IMR-90 (cell line): ENCODE data around the gene AQP4. TPM values are rescaled to one million over a fixed set of nuclear protein-coding genes. Genes with fewer than 3 reads are reported as not detected.

Source experiments
- ATAC-seq: fragments of 200-7000 bp; cut with Tn5 transposase; 2 replicates; pipeline ENCODE4 v1.9.1; 2020; ENCODE audit warnings: low read depth, mild to moderate bottlenecking, moderate library complexity
- BruUV-seq: library from RNA; stranded (reverse); fragments of 400-500 nt; replicated peaks from 2 replicates; lab custom pipeline; 2021; lab: Mats Ljungman, UMichigan
- CTCF ChIA-PET: fragments of 300-600 bp; formaldehyde crosslinking; extraction: SDS; loops from one replicate; lab custom pipeline; 2021; ENCODE audit warnings: antibody characterized with exemption; lab: Yijun Ruan, JAX
- POLR2A ChIA-PET: fragments of 300-600 bp; sonication (Branson Sonifier 250); formaldehyde crosslinking; loops from one replicate; lab custom pipeline; 2022; ENCODE audit warnings: antibody characterized with exemption; ENCODE audit not compliant: unreplicated experiment; lab: Charles Lee
- DNase-seq: peaks from one replicate; pipeline ENCODE4 v3.0.0; 2013
- H2AFZ ChIP-seq: replicated peaks from 2 replicates; pipeline ENCODE3; 2013; ENCODE audit warnings: low read length, mild to moderate bottlenecking; ENCODE audit not compliant: poor library complexity
- H2AK5ac ChIP-seq: 2 replicates; pipeline ENCODE4 v1.6.1; 2013; ENCODE audit warnings: low read depth, low read length, inconsistent platforms
- H2AK9ac ChIP-seq: replicated peaks from 2 replicates; pipeline ENCODE3; 2013; ENCODE audit warnings: mild to moderate bottlenecking, low read depth, low read length, moderate library complexity; ENCODE audit not compliant: poor library complexity
- H2BK120ac ChIP-seq: 2 replicates; pipeline ENCODE4 v1.6.1; 2013; ENCODE audit warnings: low read depth, low read length, inconsistent platforms
- H2BK15ac ChIP-seq: 3 replicates; pipeline ENCODE4 v1.6.1; 2013; ENCODE audit warnings: low read depth, low read length, inconsistent platforms
- H2BK20ac ChIP-seq: 2 replicates; pipeline ENCODE4 v1.6.1; 2013; ENCODE audit warnings: low read depth, mild to moderate bottlenecking, inconsistent platforms, low read length, moderate library complexity
- H2BK5ac ChIP-seq: 2 replicates; pipeline ENCODE4 v1.6.1; 2013; ENCODE audit warnings: mild to moderate bottlenecking, low read depth, low read length, inconsistent platforms; ENCODE audit not compliant: poor library complexity, severe bottlenecking
- H3K14ac ChIP-seq: replicated peaks from 2 replicates; pipeline ENCODE4 v1.6.1; 2013; ENCODE audit warnings: low read depth, low read length, inconsistent platforms
- H3K18ac ChIP-seq: 2 replicates; pipeline ENCODE4 v1.6.1; 2013; ENCODE audit warnings: low read depth, low read length, control low read depth
- H3K23ac ChIP-seq: 2 replicates; pipeline ENCODE4 v1.6.1; 2013; ENCODE audit warnings: low read depth, low read length, inconsistent platforms
- H3K27ac ChIP-seq: 2 replicates; pipeline ENCODE4 v1.5.1; 2013; ENCODE audit warnings: mild to moderate bottlenecking, control low read depth, low read length; ENCODE audit not compliant: insufficient read depth
- H3K27me3 ChIP-seq: 2 replicates; pipeline ENCODE4 v1.6.1; 2013; ENCODE audit warnings: low read length; ENCODE audit not compliant: control insufficient read depth, insufficient read depth
- H3K36me3 ChIP-seq: 2 replicates; pipeline ENCODE4 v1.6.1; 2013; ENCODE audit warnings: low read length, mixed read lengths; ENCODE audit not compliant: control insufficient read depth, insufficient read depth
- H3K4ac ChIP-seq: 2 replicates; pipeline ENCODE4 v1.6.1; 2013; ENCODE audit warnings: low read depth, low read length, inconsistent platforms
- H3K4me1 ChIP-seq: 2 replicates; pipeline ENCODE4 v1.6.1; 2013; ENCODE audit warnings: low read length, mixed read lengths; ENCODE audit not compliant: control insufficient read depth, insufficient read depth
- H3K4me2 ChIP-seq: 2 replicates; pipeline ENCODE4 v1.6.1; 2013; ENCODE audit warnings: low read depth, mild to moderate bottlenecking, control low read depth, low read length, moderate library complexity
- H3K4me3 ChIP-seq: 2 replicates; pipeline ENCODE4 v1.5.1; 2013; ENCODE audit warnings: low read depth, mild to moderate bottlenecking, control low read depth, low read length, moderate library complexity; ENCODE audit not compliant: insufficient read depth
- H3K56ac ChIP-seq: 2 replicates; pipeline ENCODE4 v1.6.1; 2013; ENCODE audit warnings: low read length, inconsistent platforms; ENCODE audit not compliant: insufficient read depth; ENCODE audit errors: extremely low read depth
- H3K79me1 ChIP-seq, 2 experiments: 2 replicates each; pipeline ENCODE4 v1.6.1; 2013; ENCODE audit warnings: low read length in 2 of 2, inconsistent platforms in 1 of 2, low read depth in 1 of 2
- H3K9ac ChIP-seq: 2 replicates; pipeline ENCODE4 v1.6.1; 2013; ENCODE audit warnings: low read depth, low read length, control low read depth
- H3K9me1 ChIP-seq: 2 replicates; pipeline ENCODE4 v1.6.1; 2013; ENCODE audit warnings: low read length, inconsistent platforms; ENCODE audit not compliant: insufficient read depth
- H3K9me3 ChIP-seq: 2 replicates; pipeline ENCODE4 v1.6.1; 2013; ENCODE audit warnings: low read length; ENCODE audit not compliant: control insufficient read depth, insufficient read depth
- H4K20me1 ChIP-seq: 2 replicates; pipeline ENCODE4 v1.6.1; 2013; ENCODE audit warnings: low read length, inconsistent platforms; ENCODE audit not compliant: insufficient read depth
- H4K5ac ChIP-seq: 2 replicates; pipeline ENCODE4 v1.6.1; 2013; ENCODE audit warnings: mild to moderate bottlenecking, low read depth, low read length, control low read depth
- H4K8ac ChIP-seq, 2 experiments: 2 replicates each; pipeline ENCODE4 v1.6.1; 2013; ENCODE audit warnings: low read depth in 2 of 2, low read length in 2 of 2, control low read depth in 1 of 2, inconsistent platforms in 1 of 2
- H4K91ac ChIP-seq: 2 replicates; pipeline ENCODE4 v1.6.1; 2013; ENCODE audit warnings: low read depth, low read length, inconsistent platforms; ENCODE audit not compliant: insufficient read depth
- BHLHE40 ChIP-seq: fragments of 150-350 bp; IDR thresholded peaks from 2 replicates; pipeline ENCODE4 v1.6.1; 2016; ENCODE audit warnings: mild to moderate bottlenecking, low read depth, low read length
- CHD1 ChIP-seq: IDR thresholded peaks from 2 replicates; pipeline ENCODE4 v1.6.1; 2012; ENCODE audit warnings: low read depth, low read length, improper control_type of control experiment
- FOS ChIP-seq: fragments of 150-350 bp; IDR thresholded peaks from 2 replicates; pipeline ENCODE4 v1.6.1; 2016; ENCODE audit warnings: low read depth, low read length
- WGBS, 2 experiments: methylation state at CpG; one replicate each; pipeline versions ENCODE4 v1.1.5 to v1.1.7; 2013; ENCODE audit warnings: missing lambda C conversion rate in 2 of 2; ENCODE audit not compliant: insufficient read length in 1 of 2; ENCODE audit errors: extremely low coverage in 2 of 2; 5-methylcytosine and 5-hydroxymethylcytosine counted together
- dilution Hi-C: fragments of 300-500 bp; cut with HindIII; formaldehyde crosslinking; loops from one replicate; pipeline ENCODE4 v1.14.3; 2018; ENCODE audit warnings: low sequenced_read_pairs; ENCODE audit not compliant: unreplicated experiment
- in situ Hi-C: fragments of 300-500 bp; cut with MboI; formaldehyde crosslinking; loops from 3 replicates; pipeline ENCODE4 v1.14.3; 2019; ENCODE audit warnings: low sequenced_read_pairs, inconsistent platforms, mixed read lengths
- intact Hi-C: fragments of 100-400 bp; cut with micrococcal nuclease; formaldehyde crosslinking; loops from 2 replicates; pipeline ENCODE4 v1.10.0; 2022
- polyA plus RNA-seq, 3 experiments: library from polyadenylated mRNA; depleted of rRNA; stranded (reverse); fragments of >200 nt; gene quantifications; 2 replicates each; pipeline ENCODE4 v1.2.3, GENCODE V29; 2012; ENCODE audit warnings: low replicate concordance in 1 of 3
- total RNA-seq: library from RNA; depleted of rRNA; stranded (reverse); fragments of >200 nt; gene quantifications from 2 replicates; pipeline ENCODE4 v1.2.3, GENCODE V29; 2012

Gene AQP4
- total and polyA plus RNA-seq, 2 of the 4 experiments (the other 2 are of a cell fraction) = not detected

DNA sequence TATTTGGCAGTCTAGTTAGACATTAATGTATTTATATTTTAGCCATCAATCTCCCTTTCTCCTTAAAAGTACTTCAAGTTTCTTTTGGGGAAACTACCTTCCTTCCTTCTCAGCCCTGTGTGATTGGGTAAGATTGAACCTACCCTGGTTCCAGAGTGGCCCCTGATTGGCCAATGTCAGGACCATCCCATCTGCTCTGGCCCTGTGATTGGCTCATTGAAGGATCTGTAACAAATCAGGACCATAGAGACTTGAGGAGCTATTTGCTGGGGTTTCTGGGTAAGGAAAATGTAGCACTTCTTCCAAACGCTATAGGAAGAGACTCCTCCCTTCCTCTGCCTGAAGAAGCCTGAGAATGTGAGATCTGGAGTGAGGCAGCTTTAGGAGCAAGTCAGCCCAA, 59.3 kb downstream of the AQP4 start:
- Histone ChIP-seq H3K36me3 (no peaks in the 10 kb centered on the region), H2BK120ac (no peak overlapping the region), H3K4me2 (no peak overlapping the region), H3K27me3 (no peaks in the 10 kb centered on the region), H3K4me3 (no peak overlapping the region), H3K23ac (no peak overlapping the region), H2AK9ac (no peak overlapping the region), H3K9ac (no peak overlapping the region), H2AK5ac (no peak overlapping the region), H2BK15ac (no peak overlapping the region), H2AFZ (no peak overlapping the region), H3K4ac (no peak overlapping the region), H4K91ac (no peak overlapping the region), H3K18ac (no peak overlapping the region), H3K4me1 (no peaks in the 10 kb centered on the region), H3K79me1 (no peaks in the 10 kb centered on the region), H2BK5ac (no peak overlapping the region), H3K14ac (no peak overlapping the region), H2BK20ac (no peak overlapping the region), H3K56ac (no peak overlapping the region), H4K8ac (no peak overlapping the region), H4K5ac (no peak overlapping the region), H3K9me3 (peaks cover 4% of the 10 kb centered on the region; the same call in 1 of the 2 replicates), H3K27ac (no peak overlapping the region), H4K20me1 (no peaks in the 10 kb centered on the region), H3K9me1 (no peaks in the 10 kb centered on the region)
- BruUV-seq = no TSS peak
- dilution Hi-C loops (no loop called here), intact Hi-C loops (no loop called here), in situ Hi-C loops (no loop called here)
- ATAC-seq = no peak
- ChIA-PET POLR2A (no interaction called here), CTCF (no interaction called here)
- TF ChIP-seq FOS = no peak
- no peak for TF ChIP-seq BHLHE40
- no peak for TF ChIP-seq CHD1
- WGBS, 2 experiments = no CpG with 5 or more reads among the region's 1 CpG
- no peak for DNase-seq
